Measurements from ENCODE around the gene DENND2A. TPM values are rescaled to one million over a fixed set of nuclear protein-coding genes. Genes with fewer than 3 reads are reported as not detected.
"Not testable (repeated sequence)": the region's sequence is repeated elsewhere in the genome, so short reads cannot be mapped to it uniquely, and the experiment has no call there.

Gene DENND2A
- total RNA-seq, 1 experiment from 2014 or later = 0.02 TPM

DNA sequence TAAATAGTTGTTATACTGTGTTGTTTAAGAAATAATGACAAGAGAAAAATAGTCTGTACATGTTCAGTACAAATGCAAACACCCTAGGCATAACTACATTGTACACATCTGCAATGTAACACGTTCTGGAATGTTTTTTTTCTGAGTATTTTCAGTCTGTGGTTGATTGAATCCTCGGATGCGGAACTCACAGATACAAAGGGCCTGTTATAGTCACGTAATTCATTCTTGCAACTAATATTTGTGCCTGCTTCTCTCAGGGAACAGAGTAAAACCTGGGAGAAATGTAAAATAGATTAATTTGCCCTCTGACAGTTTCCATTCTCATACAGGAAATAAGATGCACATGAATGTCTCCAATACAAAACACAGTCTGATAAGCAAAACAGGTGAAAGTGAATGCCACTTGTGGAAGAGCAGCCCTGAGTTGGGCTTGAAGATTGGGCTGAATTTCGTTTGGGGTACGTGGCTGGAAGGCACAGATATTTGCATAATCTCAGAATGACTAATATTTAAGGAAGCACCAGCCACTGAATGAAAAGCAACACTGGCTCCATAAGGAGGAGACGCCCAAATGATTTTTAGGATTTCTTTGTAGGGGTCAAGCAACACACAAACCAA, 19.1 kb downstream of the DENND2A start:
- DNase-seq (ENCODE audit: extremely low read depth, low read depth) = no peak

GRCh38 chr7:140619915-140620510, 20.6 kb downstream of the DENND2A start:
- not testable (repeated sequence) for DNase-seq (ENCODE audit: extremely low read depth, low read depth)

DNA sequence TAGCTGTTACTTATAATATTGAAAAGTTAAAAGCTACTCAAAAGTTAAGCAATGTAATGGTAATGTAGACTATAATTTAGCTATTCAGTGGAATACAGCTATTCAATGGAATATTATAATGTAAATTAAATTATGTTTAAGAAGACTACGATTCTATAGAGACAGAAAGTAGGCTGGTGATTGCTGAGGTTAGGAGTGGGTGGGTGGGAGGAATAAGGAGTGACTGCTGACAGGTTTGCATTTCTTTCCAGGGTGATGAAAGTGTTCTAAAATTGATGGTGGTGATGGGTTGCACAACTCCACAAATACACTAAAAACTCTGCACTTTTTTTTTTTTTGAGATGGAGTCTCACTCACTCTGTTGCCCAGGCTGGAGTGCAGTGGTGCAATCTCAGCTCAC, 21.4 kb downstream of the DENND2A start:
- DNase-seq (ENCODE audit: extremely low read depth, low read depth) = no peak

- DNase-seq (ENCODE audit: extremely low read depth, low read depth) = no peak
Measured at GRCh38 chr7:140618306-140618705, 22.3 kb downstream of the DENND2A start.

DNA sequence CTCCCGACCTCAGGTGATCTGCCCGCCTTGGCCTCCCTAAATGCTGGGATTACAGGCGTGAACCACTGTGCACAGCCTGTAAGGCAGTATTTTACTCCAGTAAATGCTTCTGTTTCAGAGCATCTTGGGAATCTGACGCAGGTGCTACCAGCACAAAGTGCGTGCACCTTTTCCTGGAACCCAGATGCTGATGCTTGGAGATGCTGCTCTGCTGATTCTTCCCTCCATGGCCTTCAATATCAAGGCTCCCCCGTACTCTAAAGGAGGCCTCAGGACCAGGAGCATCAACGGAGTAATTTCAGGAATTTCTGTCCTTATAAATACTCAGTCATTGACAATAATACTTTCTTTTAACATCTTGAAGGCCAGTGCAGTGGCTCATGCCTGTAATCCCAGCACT, 23.5 kb downstream of the DENND2A start:
- DNase-seq (ENCODE audit: extremely low read depth, low read depth) = no peak

GRCh38 chr7:140616328-140616727, 24.3 kb downstream of the DENND2A start:
- no peak for DNase-seq (ENCODE audit: extremely low read depth, low read depth)

- DNase-seq (ENCODE audit: extremely low read depth, low read depth) = no peak
Measured at GRCh38 chr7:140611641-140612040, 29.0 kb downstream of the DENND2A start.

DNA sequence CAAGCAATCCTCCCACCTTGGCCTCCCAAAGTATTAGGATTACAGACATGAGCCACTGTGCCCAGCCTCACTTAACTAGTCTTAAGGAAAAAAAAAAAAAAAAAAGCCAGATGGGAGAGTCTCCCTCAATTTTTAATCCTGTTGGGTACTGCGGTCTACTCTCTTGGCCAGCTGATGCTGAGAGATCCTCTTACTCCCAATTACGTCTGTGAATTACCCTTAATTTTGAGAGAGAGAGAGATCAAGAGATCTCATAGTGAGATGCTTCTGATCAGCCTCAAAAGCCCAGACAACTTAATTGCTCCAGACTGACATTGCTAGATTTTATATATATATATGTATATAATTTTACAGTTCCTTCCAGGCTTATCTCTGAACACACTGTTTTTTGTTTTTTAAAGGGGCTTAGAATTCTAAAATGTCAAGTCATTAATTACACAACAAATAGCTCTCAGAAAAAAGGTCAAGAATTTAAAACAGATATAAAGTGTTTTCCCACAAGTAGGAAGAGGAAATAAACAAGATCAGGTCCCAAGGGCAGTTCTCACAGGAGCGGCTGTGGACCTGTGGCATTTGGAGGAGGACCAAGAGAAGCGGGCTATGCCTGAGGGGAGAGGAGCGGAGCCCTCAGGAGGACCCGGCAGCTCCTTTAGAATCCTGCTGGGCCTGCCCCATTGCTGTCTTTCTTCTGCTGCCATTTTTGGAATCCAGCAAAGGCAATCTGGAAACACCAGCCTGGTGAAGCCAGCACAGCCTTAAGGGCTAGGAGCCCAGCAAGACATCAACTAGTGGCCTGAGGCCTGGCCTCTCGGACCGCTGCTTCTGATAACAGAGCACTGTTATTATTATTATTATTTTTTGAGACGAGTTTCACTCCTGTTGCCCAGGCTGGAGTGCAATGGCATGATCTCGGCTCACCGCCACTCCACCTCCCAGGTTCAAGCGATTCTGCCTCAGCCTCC, 30.1 kb downstream of the DENND2A start:
- no peak for DNase-seq (ENCODE audit: extremely low read depth, low read depth)

- no peak for DNase-seq (ENCODE audit: extremely low read depth, low read depth)
Measured at GRCh38 chr7:140609646-140610045, 31.0 kb downstream of the DENND2A start.

DNA sequence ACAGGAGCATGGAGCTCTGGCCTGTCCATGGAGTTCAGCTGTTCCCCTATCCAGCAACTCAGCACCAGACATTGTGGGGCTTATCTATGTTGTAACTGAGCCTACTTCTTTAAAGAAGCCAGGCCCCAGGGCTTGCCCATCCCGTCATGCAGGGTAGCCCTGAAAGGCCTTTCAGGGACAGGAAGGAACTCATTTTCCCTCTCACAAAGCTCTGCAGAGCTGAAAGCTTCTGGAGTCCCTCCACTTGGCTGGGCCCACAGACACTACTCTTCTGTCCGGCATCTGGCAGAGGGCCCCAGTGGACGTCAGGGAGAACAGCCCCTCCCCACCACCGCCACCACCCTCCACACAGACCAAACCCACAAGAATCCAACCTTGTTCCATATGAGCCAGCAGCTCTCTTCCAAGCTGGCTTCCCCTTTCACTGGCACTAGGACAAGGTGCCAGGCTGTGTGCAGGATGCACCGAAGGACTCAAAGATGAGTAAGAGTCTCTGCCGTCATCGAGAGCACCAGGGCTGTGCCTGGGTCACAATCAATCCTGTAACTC, 33.1 kb downstream of the DENND2A start:
- DNase-seq (ENCODE audit: extremely low read depth, low read depth) = no peak

DNA sequence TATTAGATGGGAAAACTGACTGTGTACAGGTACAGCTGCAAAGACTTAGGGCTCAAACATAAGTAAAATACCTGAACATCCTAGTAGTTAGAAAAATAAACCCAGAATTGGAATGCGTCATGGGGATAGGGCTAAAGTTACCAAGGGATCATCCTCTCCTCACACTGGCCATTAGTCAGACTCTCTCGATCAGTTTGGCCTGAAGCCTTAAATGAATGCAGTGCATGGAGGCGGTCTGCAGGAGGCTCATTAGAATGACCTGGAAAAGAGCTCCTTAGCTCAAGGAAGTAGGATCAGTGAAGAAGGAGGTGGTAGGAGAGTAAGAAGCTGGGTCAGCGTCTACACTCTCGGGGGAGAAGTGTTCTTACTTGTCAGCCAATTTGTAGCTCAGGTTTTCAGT, 35.3 kb downstream of the DENND2A start:
- no peak for DNase-seq (ENCODE audit: extremely low read depth, low read depth)

- no peak for DNase-seq (ENCODE audit: extremely low read depth, low read depth)
Measured at GRCh38 chr7:140604760-140605159, 35.9 kb downstream of the DENND2A start.

GRCh38 chr7:140604076-140604475, 36.5 kb downstream of the DENND2A start:
- DNase-seq (ENCODE audit: extremely low read depth, low read depth) = no peak

GRCh38 chr7:140601566-140602174, 38.9 kb downstream of the DENND2A start:
- no peak for DNase-seq (ENCODE audit: extremely low read depth, low read depth)

DNA sequence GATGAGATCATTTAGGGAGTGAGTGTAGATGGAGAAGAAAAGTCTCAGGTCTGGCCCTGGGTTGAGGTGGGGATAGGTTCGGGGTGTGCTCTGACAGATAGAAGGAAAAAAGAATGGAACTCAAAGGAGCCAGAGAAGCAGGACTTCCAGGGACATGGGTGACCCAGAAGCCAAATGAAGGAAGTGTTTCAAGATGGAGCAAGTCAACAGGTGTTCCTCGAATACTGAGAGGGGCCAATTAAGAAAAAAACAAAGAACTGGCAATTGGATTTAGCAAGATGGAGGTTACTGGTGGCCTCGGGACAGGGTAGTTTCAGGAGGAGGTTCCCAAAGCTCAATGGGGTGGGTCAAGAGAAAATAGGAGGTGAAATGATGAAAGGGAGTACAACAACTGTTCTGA, 40.3 kb downstream of the DENND2A start:
- DNase-seq (ENCODE audit: extremely low read depth, low read depth) = no peak

- DNase-seq (ENCODE audit: extremely low read depth, low read depth) = no peak
Measured at GRCh38 chr7:140597428-140597949, 43.1 kb downstream of the DENND2A start.

- no peak for DNase-seq (ENCODE audit: extremely low read depth, low read depth)
Measured at GRCh38 chr7:140596519-140597427, 43.8 kb downstream of the DENND2A start.

DNA sequence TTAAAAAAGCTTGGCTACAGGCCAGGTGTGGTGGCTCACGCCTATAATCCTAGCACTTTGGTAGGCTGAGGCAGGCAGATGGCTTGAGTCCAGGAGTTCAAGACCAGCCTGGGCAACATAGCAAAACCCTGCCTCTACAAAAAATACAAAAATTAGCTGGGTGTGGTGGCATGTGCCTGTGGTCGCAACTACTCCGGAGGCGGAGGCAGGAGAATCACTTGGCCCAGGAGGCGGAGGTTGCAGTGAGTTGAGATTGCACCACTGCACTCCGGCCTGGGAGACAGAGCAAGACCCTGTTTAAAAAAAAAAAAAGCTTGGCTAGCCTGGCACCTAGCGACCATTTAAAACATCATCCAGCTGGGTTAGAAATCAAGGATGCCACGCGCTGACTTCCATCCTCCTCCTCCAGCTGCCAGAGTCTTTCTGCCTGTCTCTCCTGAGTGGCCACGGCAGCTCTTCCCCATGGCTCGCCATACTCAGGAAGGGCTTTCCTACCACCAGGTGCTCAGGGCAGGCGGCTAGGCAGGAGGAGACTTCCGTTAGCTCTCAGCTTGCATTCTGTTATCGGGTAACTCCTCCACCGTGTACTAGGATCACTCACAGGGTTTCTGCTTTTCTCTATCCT, 45.0 kb downstream of the DENND2A start:
- DNase-seq (ENCODE audit: extremely low read depth, low read depth) = no peak

DNA sequence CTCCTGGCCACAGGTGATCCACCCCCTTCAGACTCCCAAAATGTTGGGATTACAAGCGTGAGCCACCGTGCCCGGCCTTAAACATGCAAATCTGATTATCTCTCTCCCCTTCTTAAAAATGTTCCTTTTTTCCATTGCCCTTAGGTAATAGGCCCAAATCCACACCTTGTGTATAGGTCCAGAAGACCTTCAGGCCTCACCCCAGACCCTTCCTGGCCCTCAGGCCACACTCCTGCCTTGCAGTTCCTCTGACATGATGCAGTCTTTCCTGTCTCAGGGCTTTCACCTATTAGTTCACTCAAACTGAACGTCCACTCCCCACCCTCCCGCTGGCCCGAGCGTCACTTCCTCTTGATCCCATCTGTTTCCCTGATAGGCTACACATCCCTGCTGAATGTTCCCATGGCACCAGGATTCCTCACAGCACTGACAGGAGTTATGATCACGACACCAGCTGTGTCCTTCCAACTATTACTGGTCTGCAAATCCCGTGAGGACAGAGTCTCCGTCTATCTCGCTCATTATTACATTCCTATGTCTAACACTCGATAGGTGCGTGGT, 46.4 kb downstream of the DENND2A start:
- DNase-seq (ENCODE audit: extremely low read depth, low read depth) = no peak

All from NCI-H460 (cell line).